GM12801 (cell line): Measurements from ENCODE around the gene DDX59.

Source experiments
- TF ChIP-seq, protein P1 (sequence below): IDR thresholded peaks from one replicate; pipeline ENCODE4 v1.5.1; 2011; ENCODE audit warnings: control low read depth; ENCODE audit not compliant: insufficient read length; ENCODE audit errors: extremely low read depth

DDX59 gene

DNA sequence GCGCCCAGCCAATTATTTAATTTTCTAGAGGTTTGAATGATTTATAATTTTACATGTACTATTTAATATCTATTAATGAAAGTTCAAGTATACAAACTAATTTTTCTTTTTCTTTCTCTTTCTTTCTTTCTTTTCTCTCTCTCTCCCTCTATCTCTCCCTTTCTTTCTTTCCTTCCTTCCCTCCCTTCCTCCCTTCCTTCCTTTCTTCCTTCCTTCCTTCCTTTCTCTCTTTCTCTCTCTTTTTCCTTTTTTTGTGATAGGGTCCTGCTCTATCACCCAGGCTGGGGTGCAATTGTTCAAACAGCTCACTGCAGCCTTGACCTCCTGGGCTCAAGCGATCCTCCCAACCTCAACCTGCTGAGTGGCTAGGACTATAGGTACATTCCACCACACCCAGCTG lies 33.0 kb downstream of the DDX59 start:
- TF ChIP-seq, protein P1, sequence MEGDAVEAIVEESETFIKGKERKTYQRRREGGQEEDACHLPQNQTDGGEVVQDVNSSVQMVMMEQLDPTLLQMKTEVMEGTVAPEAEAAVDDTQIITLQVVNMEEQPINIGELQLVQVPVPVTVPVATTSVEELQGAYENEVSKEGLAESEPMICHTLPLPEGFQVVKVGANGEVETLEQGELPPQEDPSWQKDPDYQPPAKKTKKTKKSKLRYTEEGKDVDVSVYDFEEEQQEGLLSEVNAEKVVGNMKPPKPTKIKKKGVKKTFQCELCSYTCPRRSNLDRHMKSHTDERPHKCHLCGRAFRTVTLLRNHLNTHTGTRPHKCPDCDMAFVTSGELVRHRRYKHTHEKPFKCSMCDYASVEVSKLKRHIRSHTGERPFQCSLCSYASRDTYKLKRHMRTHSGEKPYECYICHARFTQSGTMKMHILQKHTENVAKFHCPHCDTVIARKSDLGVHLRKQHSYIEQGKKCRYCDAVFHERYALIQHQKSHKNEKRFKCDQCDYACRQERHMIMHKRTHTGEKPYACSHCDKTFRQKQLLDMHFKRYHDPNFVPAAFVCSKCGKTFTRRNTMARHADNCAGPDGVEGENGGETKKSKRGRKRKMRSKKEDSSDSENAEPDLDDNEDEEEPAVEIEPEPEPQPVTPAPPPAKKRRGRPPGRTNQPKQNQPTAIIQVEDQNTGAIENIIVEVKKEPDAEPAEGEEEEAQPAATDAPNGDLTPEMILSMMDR: no peak

DNA sequence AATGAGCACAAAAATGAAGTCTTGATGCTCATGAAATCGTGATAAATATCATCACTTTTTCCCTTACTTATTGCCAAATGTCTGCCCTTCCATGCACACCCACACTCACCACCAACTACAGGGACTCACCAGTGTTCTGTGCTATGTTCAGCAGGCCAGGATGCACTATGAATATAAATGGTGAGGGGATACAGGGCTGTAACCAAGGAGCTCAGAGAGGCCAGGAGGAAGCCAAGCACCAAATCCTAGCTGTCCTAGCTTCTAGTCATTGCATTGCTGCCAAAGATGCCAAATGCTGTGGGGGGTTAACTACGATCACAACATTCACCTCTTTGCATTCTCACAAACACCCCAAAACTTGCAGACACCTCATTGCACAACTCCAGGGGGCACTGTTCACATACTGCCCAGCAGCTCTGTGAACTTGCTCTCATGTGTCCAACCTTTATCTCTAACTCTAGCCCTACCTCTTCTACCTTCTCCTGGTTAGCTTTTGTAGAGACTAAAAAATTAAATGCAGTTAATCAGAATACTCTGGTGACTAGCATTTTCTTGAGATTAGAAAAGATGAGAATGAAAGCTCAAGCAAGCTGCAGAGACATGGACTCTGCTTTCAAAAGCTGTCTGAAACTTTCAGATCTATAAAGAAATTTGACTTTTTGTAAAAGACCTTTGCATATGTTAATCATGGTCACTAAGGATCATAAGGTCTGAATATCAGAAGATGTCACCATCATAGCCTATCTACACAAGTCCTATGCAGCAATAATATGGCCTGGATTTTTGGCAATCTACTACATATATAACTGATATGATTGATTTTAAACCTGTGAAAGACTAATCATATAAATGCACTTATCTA lies 35.2 kb downstream of the DDX59 start:
- TF ChIP-seq, protein P1: no peak

DNA sequence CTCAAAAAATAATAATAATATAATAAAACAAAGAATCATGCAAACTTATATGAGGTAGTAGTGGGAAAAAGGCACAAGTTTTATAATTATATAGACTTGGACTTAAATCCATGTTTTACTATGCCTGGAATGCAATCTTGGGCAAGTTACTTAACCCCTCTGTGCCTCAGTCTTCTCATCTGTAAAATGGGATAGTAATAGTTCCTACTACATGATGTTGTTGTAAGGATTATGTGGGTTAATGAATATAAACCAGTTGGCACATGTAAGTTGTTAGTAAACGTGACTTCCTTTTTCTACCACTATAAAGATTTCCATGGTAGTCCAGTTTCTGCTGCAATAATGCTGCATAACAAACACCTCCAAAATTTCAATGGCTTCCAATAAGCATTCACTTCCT lies 38.3 kb downstream of the DDX59 start:
- TF ChIP-seq, protein P1: no peak

DNA sequence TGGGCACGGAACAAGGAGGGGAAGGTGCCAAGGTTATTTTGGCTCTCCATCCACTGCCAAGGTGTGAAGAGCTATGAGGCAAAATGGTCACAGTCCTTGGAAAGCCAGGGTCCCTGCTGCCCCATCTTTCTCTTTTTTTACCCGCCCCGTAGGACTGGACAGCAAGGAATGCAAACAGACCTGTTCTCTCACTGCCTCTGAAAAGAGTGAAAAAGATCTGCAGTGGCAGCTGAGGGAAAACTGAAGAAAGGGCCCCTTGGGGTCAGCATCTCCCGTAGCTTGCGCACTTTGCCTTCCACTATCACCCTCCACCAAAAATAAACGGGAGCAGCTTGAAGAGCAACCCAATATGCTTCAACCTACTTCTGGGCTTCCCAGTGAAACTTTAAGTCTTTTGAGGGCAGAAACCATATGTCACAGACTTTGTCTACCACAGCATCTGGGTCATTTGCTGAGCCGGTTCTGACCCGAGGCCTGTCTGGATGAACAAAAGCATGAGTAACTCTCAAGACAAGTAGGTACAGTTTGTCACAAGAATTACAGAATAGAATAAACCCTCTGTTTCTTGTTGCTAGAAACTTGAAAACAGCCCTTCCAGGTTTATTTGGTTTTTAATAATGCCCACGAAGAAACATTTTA lies 39.7 kb downstream of the DDX59 start:
- TF ChIP-seq, protein P1: no peak

DNA sequence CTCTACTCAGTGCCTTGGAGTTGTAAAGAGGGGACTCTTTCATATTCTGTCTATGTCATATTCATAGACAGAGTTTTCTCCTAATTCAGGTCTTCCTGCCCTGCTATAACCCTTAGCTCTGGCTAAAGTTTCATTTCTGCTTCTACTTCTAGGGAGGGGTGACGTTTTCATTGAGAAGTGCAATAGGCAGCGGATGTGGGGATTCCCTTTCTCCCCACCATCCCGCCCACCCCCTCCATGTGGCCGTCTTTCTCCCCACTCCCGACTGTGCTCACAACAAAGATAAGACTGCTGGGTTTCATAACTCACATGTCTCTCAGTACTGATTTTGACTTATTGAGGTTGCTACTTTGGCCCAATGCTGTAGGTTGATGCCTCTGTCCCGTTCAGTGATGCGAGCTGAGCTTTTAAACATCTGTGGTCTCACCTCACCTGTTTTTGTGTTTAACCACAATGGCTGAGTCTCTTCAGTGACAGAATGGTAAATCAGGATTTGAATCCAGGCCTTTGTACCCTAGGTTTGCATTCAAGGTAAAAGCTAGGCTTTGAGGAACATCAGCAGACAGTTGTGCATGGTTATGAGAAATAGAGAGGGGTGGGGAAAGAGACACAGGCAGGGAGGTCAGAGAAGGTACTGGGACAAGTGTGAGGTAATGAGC lies 41.4 kb downstream of the DDX59 start:
- TF ChIP-seq, protein P1: no peak

DNA sequence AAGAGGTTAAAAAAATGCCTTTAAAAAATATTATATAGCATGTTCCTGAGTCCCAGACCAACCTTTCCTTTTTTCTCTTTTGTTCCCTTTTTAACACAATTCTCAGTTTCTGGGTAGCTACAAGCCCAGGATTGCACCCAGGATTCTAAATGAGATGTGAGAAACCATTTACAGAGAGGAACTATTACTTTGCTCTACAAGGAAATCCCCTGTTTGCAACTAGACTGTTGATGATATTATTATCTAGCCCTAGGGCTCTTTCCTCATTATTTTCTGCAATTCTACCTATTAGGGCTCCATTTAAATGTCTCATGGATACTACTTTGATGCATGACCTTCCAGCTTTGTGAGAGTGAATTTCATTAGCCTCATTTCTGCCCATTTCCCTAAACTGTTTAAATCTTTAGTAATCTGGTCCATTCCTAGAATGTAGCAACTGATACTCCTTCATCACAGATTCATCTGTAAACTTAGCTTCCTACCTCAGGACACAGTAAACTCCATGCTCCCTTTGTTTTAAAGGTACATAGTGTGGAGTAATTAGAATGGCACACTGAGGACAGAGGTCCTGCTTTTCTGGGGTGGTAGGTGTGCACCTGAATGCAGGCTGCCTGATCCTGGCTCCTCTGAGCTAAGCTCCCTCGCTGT lies 42.0 kb downstream of the DDX59 start:
- TF ChIP-seq, protein P1: no peak
